ENCODE measurements around the gene PKM. TPM values are rescaled to one million over a fixed set of nuclear protein-coding genes. Genes with fewer than 3 reads are reported as not detected.

The PKM gene
- total RNA-seq, 1 donor from 2014 or later, result 849 TPM

DNA sequence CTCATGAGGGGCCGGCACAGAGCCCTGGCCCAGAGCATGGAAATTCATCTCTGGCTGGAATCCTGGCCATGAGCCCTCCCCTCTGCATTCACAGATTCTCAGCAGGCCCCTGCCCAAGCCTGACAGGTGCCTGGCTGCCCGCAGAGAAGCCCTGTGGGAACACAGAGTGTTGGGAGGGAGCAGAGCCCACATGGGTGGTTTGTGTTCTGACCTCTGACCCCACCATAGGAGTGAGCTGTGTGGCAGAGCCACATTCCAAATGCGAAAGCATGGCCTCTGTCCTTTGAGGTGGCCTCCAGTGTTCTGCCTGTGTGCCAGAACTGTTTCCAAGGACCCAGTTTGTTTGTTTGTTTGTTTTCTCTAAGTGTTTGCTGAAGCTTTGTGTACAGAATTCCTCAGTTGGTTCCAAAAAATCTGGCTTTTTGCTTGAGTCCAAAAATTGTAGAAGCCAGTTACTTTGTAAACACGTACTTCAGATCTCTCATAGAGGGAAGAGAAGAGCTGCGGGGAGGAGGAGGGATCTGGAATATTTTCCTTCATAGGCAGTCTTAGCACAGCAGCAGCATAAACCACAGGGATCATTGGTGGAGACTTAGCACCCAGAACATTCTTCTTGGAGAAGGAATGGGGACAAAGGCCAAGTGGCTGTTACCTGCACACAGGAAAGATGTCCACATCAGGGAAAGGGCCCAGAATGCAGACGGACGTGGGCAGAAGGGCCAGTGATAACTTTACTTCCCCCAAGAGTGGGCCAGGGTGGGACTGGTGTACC lies 69.4 kb downstream of the PKM start:
- no peak for DNase-seq (ENCODE audit: extremely low read depth, low read depth, low spot score)

DNA sequence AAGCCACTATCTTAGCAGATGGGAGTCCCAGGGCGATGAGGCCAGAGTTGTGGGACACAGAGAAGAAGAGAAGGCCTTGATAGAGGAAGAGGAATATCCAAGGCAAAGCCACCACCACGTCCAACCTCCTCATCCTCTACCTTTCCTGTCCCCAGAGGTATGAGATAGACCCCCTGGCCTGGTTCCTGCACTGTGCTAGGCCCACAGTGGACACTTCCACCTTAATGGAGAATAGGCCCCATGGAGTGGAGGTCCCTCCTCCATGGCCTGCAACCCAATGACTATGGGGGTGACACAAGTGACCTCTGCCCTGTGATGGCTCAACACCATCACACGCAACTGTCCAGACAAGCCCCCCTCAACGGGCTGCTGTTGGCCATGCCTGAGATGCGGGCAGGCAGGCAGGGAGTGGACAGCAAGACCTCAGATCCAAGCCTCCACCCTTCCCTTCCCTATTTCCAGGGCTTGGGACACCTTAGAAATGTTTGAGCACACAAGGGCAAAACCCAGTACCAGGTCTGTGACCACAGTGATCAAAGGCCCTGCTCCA lies 70.2 kb downstream of the PKM start:
- no peak for DNase-seq (ENCODE audit: extremely low read depth, low read depth, low spot score)

DNA sequence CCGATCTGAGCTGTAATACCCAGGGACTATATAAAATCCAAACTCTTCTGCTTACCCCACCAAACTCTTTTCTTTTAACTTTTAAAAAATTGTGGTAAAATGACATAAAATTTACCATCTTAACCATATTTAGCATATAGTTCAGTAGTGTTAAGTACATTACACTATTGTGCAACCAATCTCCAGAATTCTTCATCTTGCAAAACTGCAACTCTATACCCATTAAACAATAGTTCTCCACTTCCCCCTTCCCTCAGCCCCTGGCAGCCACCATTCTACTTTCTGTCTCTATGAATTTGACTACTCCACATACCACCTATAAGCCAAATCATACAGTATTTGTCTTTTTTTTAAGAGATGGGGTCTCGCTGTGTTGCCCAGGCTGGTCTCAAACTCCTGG lies 74.1 kb downstream of the PKM start:
- no peak for DNase-seq (ENCODE audit: extremely low read depth, low read depth, low spot score)

DNA sequence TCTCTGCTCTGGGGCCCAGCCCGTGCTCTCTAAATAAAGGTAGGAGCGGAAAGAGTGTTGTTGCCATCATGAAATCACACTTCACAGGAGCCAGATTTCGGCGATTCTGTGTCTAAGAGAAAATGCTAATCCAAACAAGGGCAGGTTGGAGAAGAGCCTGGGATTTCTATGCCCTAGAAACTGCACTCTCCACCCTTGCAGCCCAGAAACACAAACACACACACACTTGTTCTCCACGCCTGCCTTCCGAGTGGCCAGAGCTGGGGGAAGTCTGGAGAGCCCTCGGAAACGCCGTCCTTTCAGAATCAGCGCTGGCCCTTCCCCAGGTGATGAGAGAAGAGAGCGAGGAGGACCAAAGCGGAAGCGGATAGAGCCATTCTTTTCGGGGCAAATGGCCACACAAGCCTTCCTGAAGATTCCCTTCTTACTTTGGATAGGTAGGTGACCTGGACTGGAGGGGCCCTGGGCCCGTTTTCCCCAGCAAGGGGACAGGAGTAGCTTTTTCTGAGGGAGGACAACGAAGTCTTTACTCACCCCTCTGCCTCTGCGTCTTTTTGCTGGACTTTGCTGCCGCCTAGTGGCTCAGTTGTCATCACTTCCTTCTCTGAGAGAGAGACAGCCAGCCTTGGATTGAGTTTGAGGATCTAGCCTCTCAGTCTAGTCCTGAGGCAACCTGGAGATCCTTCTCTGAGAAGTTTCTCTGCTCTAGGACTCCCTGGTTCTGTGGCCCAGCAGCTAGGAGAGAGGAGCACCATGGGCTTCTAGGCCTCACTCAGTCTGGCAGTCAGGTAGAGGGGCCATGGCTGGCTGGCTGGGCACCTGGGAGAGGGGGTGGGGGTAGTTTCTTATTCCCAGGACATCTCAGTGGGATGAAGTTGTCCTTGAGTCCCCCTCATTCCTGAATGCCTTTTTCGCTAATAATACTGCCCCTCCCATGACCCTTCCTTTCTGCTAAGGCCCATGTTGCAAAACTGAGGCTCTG lies 75.1 kb downstream of the PKM start:
- peak; percentile 51 for DNase-seq (ENCODE audit: extremely low read depth, low read depth, low spot score)

GRCh38 chr15:72155003-72155621 lies 75.9 kb downstream of the PKM start:
- no peak for DNase-seq (ENCODE audit: extremely low read depth, low read depth, low spot score)

DNA sequence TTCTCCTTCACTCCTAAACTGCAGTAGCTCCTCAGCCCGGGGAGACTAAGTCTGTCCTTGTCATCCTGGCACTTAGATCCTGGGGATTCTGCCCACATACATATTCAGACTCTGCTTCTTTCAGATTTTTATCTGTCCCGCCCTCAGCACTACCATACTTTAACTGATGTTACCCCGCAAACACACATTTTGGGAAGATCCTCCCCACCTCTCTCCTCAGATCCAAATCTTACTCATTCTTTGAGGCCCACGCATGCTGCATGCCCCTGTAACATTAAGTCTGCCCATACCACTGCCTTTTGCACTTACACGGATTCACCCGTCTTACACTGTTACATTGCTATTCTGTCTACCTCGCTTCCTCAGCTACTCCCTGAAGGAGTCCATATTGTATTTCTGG lies 76.7 kb downstream of the PKM start:
- no peak for DNase-seq (ENCODE audit: extremely low read depth, low read depth, low spot score)

- no peak for DNase-seq (ENCODE audit: extremely low read depth, low read depth, low spot score)
Observed at GRCh38 chr15:72153269-72154000, 77.6 kb downstream of the PKM start.

Other genes with a start within 250 kb of the PKM start
- 13.3 and 44.6 TPM in 2 replicates for gene MYO9A, start 113.0 kb downstream of the PKM start, total RNA-seq
- gene SENP8, start 112.8 kb downstream of the PKM start, total RNA-seq, result 1.4 and 2.5 TPM in 2 replicates
- not detected in 2 replicates for gene GRAMD2A, start 33.4 kb downstream of the PKM start, total RNA-seq
- gene PARP6, start 41.4 kb upstream of the PKM start, total RNA-seq, result 22.8 and 23.9 TPM in 2 replicates
- 0.05 and 1.5 TPM in 2 replicates for gene CELF6, start 89.0 kb upstream of the PKM start, total RNA-seq
- 171 and 194 TPM in 2 replicates for gene HEXA, start 144.8 kb upstream of the PKM start, total RNA-seq
- gene TMEM202, start 167.1 kb upstream of the PKM start, total RNA-seq, result not detected in 2 replicates
- 36.5 and 40.3 TPM in 2 replicates for gene ARIH1, start 243.1 kb upstream of the PKM start, total RNA-seq